ENCODE results near the gene RHBDF2. TPM values are rescaled to one million over a fixed set of nuclear protein-coding genes. Genes with fewer than 3 reads are reported as not detected.

RHBDF2 gene
- polyA plus RNA-seq, 3 donors, result 36.9 to 124 (median 68.6) TPM

- H3K27me3 Mint-ChIP-seq (ENCODE audit: low read depth in 3 of 3), result peaks cover 63 to 88% (median 71%) of the 10 kb centered on the region in 3 donors
- Histone ChIP-seq H3K4me1 (ENCODE audit: control insufficient read depth in 1 of 2, insufficient read depth in 2 of 2, low read length in 2 of 2) (peaks cover 13 to 20% of the 10 kb centered on the region in 2 donors), H2AFZ (ENCODE audit: insufficient read depth, low read depth, low read length, poor library complexity, severe bottlenecking) (peak overlapping the region; percentile 68), H3K9ac (ENCODE audit: insufficient read depth, low read length, poor library complexity, severe bottlenecking) (no peak overlapping the region), H3K27me3 (ENCODE audit: control insufficient read depth in 2 of 2, insufficient read depth in 2 of 2, low read length in 2 of 2) (peaks cover 23 to 61% of the 10 kb centered on the region in 2 donors), H3K9me3 (replicated peaks in 1 of 2; ENCODE audit: control insufficient read depth in 1 of 2, insufficient read depth in 1 of 2, low read length in 2 of 2) (peaks cover 0 to 12% of the 10 kb centered on the region in 2 donors), H3K4me2 (replicated peaks; ENCODE audit: extremely low read depth, low read length, poor library complexity, severe bottlenecking) (peak overlapping the region; percentile 65), H3K79me2 (ENCODE audit: insufficient read depth, low read length) (no peaks in the 10 kb centered on the region), H3K36me3 (replicated peaks in 1 of 2; ENCODE audit: control insufficient read depth in 1 of 2, insufficient read depth in 2 of 2, low read length in 2 of 2) (no peaks in the 10 kb centered on the region), H4K20me1 (ENCODE audit: insufficient read depth, low read length) (no peaks in the 10 kb centered on the region), H3K4me3 (replicated peaks in 1 of 3; ENCODE audit: low read depth in 2 of 3, low read length in 3 of 3) (peak overlapping the region in 2 of 3 experiments; percentile 28 to 62), H3K27ac (ENCODE audit: low read depth in 1 of 2, low read length in 2 of 2) (no peak overlapping the region)
- H3K4me1 Mint-ChIP-seq, result peaks cover 14% of the 10 kb centered on the region
- H3K27ac Mint-ChIP-seq, result no peak overlapping the region
- peak overlapping the region; percentile 67 to 87 for H3K4me3 Mint-ChIP-seq
- intact Hi-C loops (cut with micrococcal nuclease), result no loop called here
- H3K36me3 Mint-ChIP-seq, result peaks cover 3 to 8% of the 10 kb centered on the region in 2 donors
- DNase-seq, result peak; percentile 78 to 88 (median 83)
- 21% methylated on average over 17 of the region's 27 CpGs for WGBS (ENCODE audit: insufficient coverage)
- peaks cover 0 to 6% (median 4%) of the 10 kb centered on the region in 7 donors for H3K9me3 Mint-ChIP-seq
- TF ChIP-seq, protein P1, sequence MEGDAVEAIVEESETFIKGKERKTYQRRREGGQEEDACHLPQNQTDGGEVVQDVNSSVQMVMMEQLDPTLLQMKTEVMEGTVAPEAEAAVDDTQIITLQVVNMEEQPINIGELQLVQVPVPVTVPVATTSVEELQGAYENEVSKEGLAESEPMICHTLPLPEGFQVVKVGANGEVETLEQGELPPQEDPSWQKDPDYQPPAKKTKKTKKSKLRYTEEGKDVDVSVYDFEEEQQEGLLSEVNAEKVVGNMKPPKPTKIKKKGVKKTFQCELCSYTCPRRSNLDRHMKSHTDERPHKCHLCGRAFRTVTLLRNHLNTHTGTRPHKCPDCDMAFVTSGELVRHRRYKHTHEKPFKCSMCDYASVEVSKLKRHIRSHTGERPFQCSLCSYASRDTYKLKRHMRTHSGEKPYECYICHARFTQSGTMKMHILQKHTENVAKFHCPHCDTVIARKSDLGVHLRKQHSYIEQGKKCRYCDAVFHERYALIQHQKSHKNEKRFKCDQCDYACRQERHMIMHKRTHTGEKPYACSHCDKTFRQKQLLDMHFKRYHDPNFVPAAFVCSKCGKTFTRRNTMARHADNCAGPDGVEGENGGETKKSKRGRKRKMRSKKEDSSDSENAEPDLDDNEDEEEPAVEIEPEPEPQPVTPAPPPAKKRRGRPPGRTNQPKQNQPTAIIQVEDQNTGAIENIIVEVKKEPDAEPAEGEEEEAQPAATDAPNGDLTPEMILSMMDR (IDR thresholded peaks at IDR 0.05), result no peak
These were observed 39.4 kb upstream of the RHBDF2 start for GRCh38 chr17:76540381-76541300.

- H3K27ac Mint-ChIP-seq, result peak within 1 kb of the TSS in 1 of 7 donors; percentile 6
- H3K4me1 ChIP-seq (ENCODE audit: control insufficient read depth in 1 of 2, insufficient read depth in 2 of 2, low read length in 2 of 2), result peaks cover 13 to 20% of the 10 kb centered on the region in 2 donors
These were observed 38.5 kb upstream of the RHBDF2 start, which contains the start of gene PRCD for GRCh38 chr17:76539631-76540271. Gene PRCD, plus strand, starts transcription at chr17:76540044. Its CDS starts 98 bp downstream, at chr17:76540142.

More at GRCh38 chr17:76539631-76540271, 38.5 kb upstream of the RHBDF2 start, which contains the start of gene PRCD:
- Mint-ChIP-seq H3K4me3 (peak within 1 kb of the TSS; percentile 67 to 87), H3K36me3 (peaks cover 3 to 8% of the 10 kb centered on the region in 2 donors), H3K27me3 (ENCODE audit: low read depth in 3 of 3) (peaks cover 64 to 87% (median 71%) of the 10 kb centered on the region in 3 donors), H3K4me1 (peaks cover 14% of the 10 kb centered on the region), H3K9me3 (peaks cover 0 to 6% (median 4%) of the 10 kb centered on the region in 7 donors)
- TF ChIP-seq, protein P1 (IDR thresholded peaks at IDR 0.05), result no peak
- Histone ChIP-seq H3K9ac (ENCODE audit: insufficient read depth, low read length, poor library complexity, severe bottlenecking) (no peak within 1 kb of the TSS), H3K4me2 (replicated peaks; ENCODE audit: extremely low read depth, low read length, poor library complexity, severe bottlenecking) (peak within 1 kb of the TSS; percentile 65), H4K20me1 (ENCODE audit: insufficient read depth, low read length) (no peaks in the 10 kb centered on the region), H3K27me3 (ENCODE audit: control insufficient read depth in 2 of 2, insufficient read depth in 2 of 2, low read length in 2 of 2) (peaks cover 23 to 54% of the 10 kb centered on the region in 2 donors), H3K36me3 (replicated peaks in 1 of 2; ENCODE audit: control insufficient read depth in 1 of 2, insufficient read depth in 2 of 2, low read length in 2 of 2) (no peaks in the 10 kb centered on the region), H3K79me2 (ENCODE audit: insufficient read depth, low read length) (no peaks in the 10 kb centered on the region), H2AFZ (ENCODE audit: insufficient read depth, low read depth, low read length, poor library complexity, severe bottlenecking) (peak within 1 kb of the TSS; percentile 68), H3K9me3 (replicated peaks in 1 of 2; ENCODE audit: control insufficient read depth in 1 of 2, insufficient read depth in 1 of 2, low read length in 2 of 2) (peaks cover 0 to 12% of the 10 kb centered on the region in 2 donors), H3K4me3 (replicated peaks in 1 of 3; ENCODE audit: low read depth in 2 of 3, low read length in 3 of 3) (peak within 1 kb of the TSS in 2 of 3 experiments; percentile 28 to 62), H3K27ac (ENCODE audit: low read depth in 1 of 2, low read length in 2 of 2) (no peak within 1 kb of the TSS)
- DNase-seq, result no peak
- intact Hi-C loops (cut with micrococcal nuclease), result no loop called here
- 88% methylated on average over 11 of the region's 22 CpGs for WGBS (ENCODE audit: insufficient coverage)
